ENCODE results near the gene COL23A1.

The COL23A1 gene

GRCh38 chr5:178460174-178460573, 130.0 kb downstream of the COL23A1 start:
- DNase-seq (ENCODE audit: low read depth in 2 of 2): no peak

- no peak for DNase-seq (ENCODE audit: low read depth in 2 of 2)
Observed at GRCh38 chr5:178458140-178458539, 132.1 kb downstream of the COL23A1 start.

GRCh38 chr5:178457471-178457870, 132.7 kb downstream of the COL23A1 start:
- DNase-seq (ENCODE audit: low read depth in 2 of 2): no peak

- DNase-seq (ENCODE audit: low read depth in 2 of 2): no peak
Observed at GRCh38 chr5:178455480-178455835, 134.7 kb downstream of the COL23A1 start.

GRCh38 chr5:178454821-178455479, 135.2 kb downstream of the COL23A1 start:
- no peak for DNase-seq (ENCODE audit: low read depth in 2 of 2)

GRCh38 chr5:178454303-178454702, 135.9 kb downstream of the COL23A1 start:
- no peak for DNase-seq (ENCODE audit: low read depth in 2 of 2)

- no peak for DNase-seq (ENCODE audit: low read depth in 2 of 2)
Observed at GRCh38 chr5:178453224-178453623, 137.0 kb downstream of the COL23A1 start.

- no peak for DNase-seq (ENCODE audit: low read depth in 2 of 2)
Observed at GRCh38 chr5:178450121-178451028, 139.8 kb downstream of the COL23A1 start.

- no peak for DNase-seq (ENCODE audit: low read depth in 2 of 2)
Observed at GRCh38 chr5:178449163-178450070, 140.8 kb downstream of the COL23A1 start.

GRCh38 chr5:178445534-178445933, 144.7 kb downstream of the COL23A1 start:
- no peak for DNase-seq (ENCODE audit: low read depth in 2 of 2)

- no peak for DNase-seq (ENCODE audit: low read depth in 2 of 2)
Observed at GRCh38 chr5:178442405-178443257, 147.6 kb downstream of the COL23A1 start.

- DNase-seq (ENCODE audit: low read depth in 2 of 2): no peak
Observed at GRCh38 chr5:178441486-178442270, 148.5 kb downstream of the COL23A1 start.

- no peak for DNase-seq (ENCODE audit: low read depth in 2 of 2)
Observed at GRCh38 chr5:178440181-178440580, 150.0 kb downstream of the COL23A1 start.

- no peak for DNase-seq (ENCODE audit: low read depth in 2 of 2)
Observed at GRCh38 chr5:178439493-178440180, 150.6 kb downstream of the COL23A1 start.

GRCh38 chr5:178438796-178439195, 151.4 kb downstream of the COL23A1 start:
- no peak for DNase-seq (ENCODE audit: low read depth in 2 of 2)

- DNase-seq (ENCODE audit: low read depth in 2 of 2): no peak
Observed at GRCh38 chr5:178437386-178438075, 152.7 kb downstream of the COL23A1 start.

GRCh38 chr5:178436326-178436940, 153.8 kb downstream of the COL23A1 start:
- no peak for DNase-seq (ENCODE audit: low read depth in 2 of 2)
